Measurements from ENCODE around the gene CYB561A3.

Gene CYB561A3

DNA sequence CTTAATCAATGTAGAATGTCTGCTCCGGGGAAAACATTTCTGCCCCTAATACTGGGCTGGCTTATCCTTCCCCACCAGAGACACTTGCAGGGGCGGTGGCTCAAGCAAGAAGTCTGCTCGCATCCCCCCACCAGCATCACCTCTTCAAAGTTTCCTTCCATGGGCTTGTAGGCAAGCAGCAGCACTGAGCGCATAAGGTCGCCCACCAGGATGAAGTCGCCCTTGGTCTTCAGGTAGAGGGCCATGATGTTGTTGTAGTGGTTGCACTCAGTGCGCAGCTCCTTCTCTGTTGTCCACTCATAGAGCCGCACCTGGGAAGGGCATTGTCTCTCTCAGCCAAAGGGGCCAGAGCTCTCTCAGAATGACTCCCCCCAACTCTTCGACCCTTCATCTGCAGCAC, 58.0 kb downstream of the CYB561A3 start:
- Histone ChIP-seq H3K9me3 (ENCODE audit: insufficient read depth, low read depth, low read length) (no peaks in the 10 kb centered on the region), H3K4me1 (ENCODE audit: insufficient read depth, low read length) (0 out of 2 replicates have a peak, but pooled peaks cover 2% of the 10 kb centered on the region), H3K4me3 (ENCODE audit: low read length) (no peak overlapping the region), H3K36me3 (ENCODE audit: insufficient read depth, low read depth, low read length) (peaks cover 97% of the 10 kb centered on the region), H3K27ac (ENCODE audit: low read length) (no peak overlapping the region), H3K27me3 (ENCODE audit: insufficient read depth, low read length) (no peaks in the 10 kb centered on the region), H3K9ac (ENCODE audit: low read depth, low read length) (no peak overlapping the region)

DNA sequence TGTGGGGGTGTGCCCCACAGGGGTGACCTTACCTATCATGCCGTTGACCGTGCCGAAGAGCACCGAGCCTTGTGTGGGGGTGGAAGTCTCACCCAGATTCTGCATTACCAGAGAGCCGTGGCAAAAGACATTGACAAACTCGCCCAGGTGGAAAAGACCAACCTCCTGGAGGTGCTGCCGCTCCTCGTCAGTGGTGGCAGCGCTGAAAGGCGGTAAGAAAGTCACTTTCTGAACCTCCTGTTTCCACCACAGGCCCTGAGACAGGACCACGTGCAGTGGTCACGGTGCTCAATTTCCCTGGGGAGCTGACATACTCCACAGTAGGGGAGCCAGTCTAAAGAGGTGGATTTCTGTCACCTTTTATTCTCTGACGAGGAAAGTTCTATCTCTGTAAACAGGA, 59.1 kb downstream of the CYB561A3 start:
- H3K27ac ChIP-seq (ENCODE audit: low read length), result no peak overlapping the region
- no peak overlapping the region for H3K9ac ChIP-seq (ENCODE audit: low read depth, low read length)
- 0 out of 2 replicates have a peak, but pooled peaks cover 4% of the 10 kb centered on the region for H3K4me1 ChIP-seq (ENCODE audit: insufficient read depth, low read length)
- no peaks in the 10 kb centered on the region for H3K27me3 ChIP-seq (ENCODE audit: insufficient read depth, low read length)
- H3K36me3 ChIP-seq (ENCODE audit: insufficient read depth, low read depth, low read length), result peaks cover 97% of the 10 kb centered on the region
- no peaks in the 10 kb centered on the region for H3K9me3 ChIP-seq (ENCODE audit: insufficient read depth, low read depth, low read length)
- no peak overlapping the region for H3K4me3 ChIP-seq (ENCODE audit: low read length)

All from iPS-20b (cell line).